ENCODE measurements around the gene LHB. TPM values are rescaled to one million over a fixed set of nuclear protein-coding genes. Genes with fewer than 3 reads are reported as not detected.

The LHB gene
- polyA plus RNA-seq, 1 donor: not detected

GRCh38 chr19:49010453-49010852 is 6.4 kb downstream of the LHB start:
- no peak for DNase-seq

GRCh38 chr19:49009828-49010227 is 7.1 kb downstream of the LHB start:
- DNase-seq: no peak

GRCh38 chr19:49006905-49007304 is 10.0 kb downstream of the LHB start:
- no peak for DNase-seq

- no peak for DNase-seq
Measured at GRCh38 chr19:49004964-49005614, 11.8 kb downstream of the LHB start.

GRCh38 chr19:49004133-49004532 is 12.8 kb downstream of the LHB start:
- DNase-seq: no peak

- DNase-seq: no peak
Measured at GRCh38 chr19:48999481-49000325, 17.2 kb downstream of the LHB start.

GRCh38 chr19:48997972-48998371 is 18.9 kb downstream of the LHB start:
- no peak for DNase-seq

GRCh38 chr19:48994035-48994386 is 22.9 kb downstream of the LHB start:
- DNase-seq: no peak

- peak; percentile 100 for DNase-seq
Measured at GRCh38 chr19:48993175-48994034, 23.5 kb downstream of the LHB start, which contains the start of the genes GYS1 and RUVBL2. TSS of gene GYS1 (minus strand) at chr19:48993309. CDS start at chr19:48993112, 197 bp downstream. TSS of gene RUVBL2 (plus strand) at chr19:48993887. CDS start at chr19:48993912, 25 bp downstream.

GRCh38 chr19:48992581-48993174 is 24.2 kb downstream of the LHB start:
- no peak for DNase-seq

- DNase-seq: peak; percentile 78
Measured at GRCh38 chr19:48991873-48992580, 24.9 kb downstream of the LHB start.

- DNase-seq: no peak
Measured at GRCh38 chr19:48991011-48991609, 25.8 kb downstream of the LHB start.

- no peak for DNase-seq
Measured at GRCh38 chr19:48990400-48990799, 26.5 kb downstream of the LHB start.

GRCh38 chr19:48989701-48990291 is 27.1 kb downstream of the LHB start:
- no peak for DNase-seq

- no peak for DNase-seq
Measured at GRCh38 chr19:48988860-48989259, 28.0 kb downstream of the LHB start.

GRCh38 chr19:48988286-48988685 is 28.6 kb downstream of the LHB start:
- DNase-seq: no peak

GRCh38 chr19:48987323-48987722 is 29.6 kb downstream of the LHB start:
- no peak for DNase-seq

GRCh38 chr19:48986211-48986610 is 30.7 kb downstream of the LHB start:
- no peak for DNase-seq

GRCh38 chr19:48985711-48986110 is 31.2 kb downstream of the LHB start:
- DNase-seq: no peak

GRCh38 chr19:48982280-48982679 is 34.6 kb downstream of the LHB start:
- DNase-seq: no peak

GRCh38 chr19:48977061-48977460 is 39.8 kb downstream of the LHB start:
- DNase-seq: no peak

Measured in hindlimb muscle (tissue), 1 donor.